Mucosa of descending colon (tissue), 3 donors: ENCODE measurements around the gene HSD3B2. TPM values are rescaled to one million over a fixed set of nuclear protein-coding genes. Genes with fewer than 3 reads are reported as not detected.

ENCODE experiments used
- ATAC-seq: fragments of 200-7000 bp; cut with Tn5 transposase; one replicate; pipeline ENCODE4 v1.9.1; 2020; ENCODE audit warnings: mild to moderate bottlenecking, moderate library complexity
- DNase-seq, 3 donors: peaks; one replicate each; pipeline ENCODE4 v3.0.0-alpha.2; 2020
- H3K36me3 ChIP-seq: fragments of 200-600 bp; one replicate; pipeline ENCODE4 v1.8.0; 2021; ENCODE audit warnings: low read depth, mild to moderate bottlenecking
- H3K4me1 ChIP-seq: fragments of 200-600 bp; one replicate; pipeline ENCODE4 v1.8.0; 2021; ENCODE audit warnings: low read depth, mild to moderate bottlenecking
- H3K4me3 ChIP-seq: fragments of 200-600 bp; one replicate; pipeline ENCODE4 v1.8.0; 2021; ENCODE audit warnings: mild to moderate bottlenecking
- H3K9me3 ChIP-seq: fragments of 200-600 bp; one replicate; pipeline ENCODE4 v1.8.0; 2021; ENCODE audit warnings: mild to moderate bottlenecking
- CTCF ChIP-seq: fragments of 200-600 bp; IDR thresholded peaks from one replicate; pipeline ENCODE4 v1.8.0; 2022; ENCODE audit warnings: antibody characterized with exemption, mild to moderate bottlenecking
- intact Hi-C, 2 donors: fragments of 100-400 bp; cut with DNase I in 1 of 2; cut with micrococcal nuclease in 1 of 2; formaldehyde crosslinking; loops; one replicate each; pipeline versions ENCODE4 v1.11.0 to v1.11.1; 2022; cut with DNase I, micrococcal nuclease
- total RNA-seq, 3 donors: library from RNA; stranded (reverse); fragmentation: NEBNext Ultra II Directional in 2 of 3; extraction: Animal tissue kit (Norgen Biotek cat#: 25700) in 2 of 3; gene quantifications; one replicate each; pipeline versions ENCODE4 v1.2.1 to v1.2.4, GENCODE V29; 2021 to 2023
- donor health status: DM: no; HTN: no; CAD: no; lungs with moderate emphysema.
- donor health status: DM: no; HTN: no; CAD: no.
- donor health status: DM: no; HTN: yes; CAD: no.

Gene HSD3B2
- total RNA-seq, 3 donors from 2014 or later, result 2.3 to 14.7 (median 4.1) TPM

GRCh38 chr1:119396982-119397381, 18.0 kb upstream of the HSD3B2 start:
- intact Hi-C loops, result no loop called here
- no peak for ATAC-seq
- H3K36me3 ChIP-seq, result no peaks in the 10 kb centered on the region

GRCh38 chr1:119397986-119398385, 17.0 kb upstream of the HSD3B2 start:
- no peak overlapping the region for H3K4me3 ChIP-seq
- ATAC-seq, result no peak
- intact Hi-C loops, result no loop called here
- H3K9me3 ChIP-seq, result no peaks in the 10 kb centered on the region
- no peak for DNase-seq
- H3K36me3 ChIP-seq, result no peaks in the 10 kb centered on the region
- no peaks in the 10 kb centered on the region for H3K4me1 ChIP-seq
- TF ChIP-seq CTCF, result no peak

More at GRCh38 chr1:119396982-119397381, 18.0 kb upstream of the HSD3B2 start:
- no peak for TF ChIP-seq CTCF
- Histone ChIP-seq H3K9me3 (no peaks in the 10 kb centered on the region), H3K4me3 (no peak overlapping the region), H3K4me1 (no peaks in the 10 kb centered on the region)
- no peak for DNase-seq

- H3K4me1 ChIP-seq, result no peaks in the 10 kb centered on the region
- DNase-seq (no peak), ATAC-seq (no peak)
- H3K36me3 ChIP-seq, result no peaks in the 10 kb centered on the region
- peaks cover 4% of the 10 kb centered on the region for H3K9me3 ChIP-seq
- H3K4me3 ChIP-seq, result no peak overlapping the region
- TF ChIP-seq CTCF, result no peak
- intact Hi-C loops, result no loop called here
These were observed 10.2 kb upstream of the HSD3B2 start for GRCh38 chr1:119404736-119405135.

GRCh38 chr1:119409731-119410130, 5.2 kb upstream of the HSD3B2 start:
- no peaks in the 10 kb centered on the region for H3K4me1 ChIP-seq
- H3K9me3 ChIP-seq, result peaks cover 4% of the 10 kb centered on the region
- intact Hi-C loops, result no loop called here
- no peak overlapping the region for H3K4me3 ChIP-seq
- ATAC-seq, result no peak
- DNase-seq, result no peak
- H3K36me3 ChIP-seq, result no peaks in the 10 kb centered on the region
- no peak for TF ChIP-seq CTCF

GRCh38 chr1:119410961-119411360, 4.0 kb upstream of the HSD3B2 start:
- H3K36me3 ChIP-seq, result no peaks in the 10 kb centered on the region
- H3K4me3 ChIP-seq, result no peak overlapping the region
- peak; percentile 89 for ATAC-seq
- no peak for DNase-seq
- TF ChIP-seq CTCF, result no peak
- H3K4me1 ChIP-seq, result no peaks in the 10 kb centered on the region
- peaks cover 3% of the 10 kb centered on the region for H3K9me3 ChIP-seq
- intact Hi-C loops, result no loop called here

- no peaks in the 10 kb centered on the region for H3K4me1 ChIP-seq
- TF ChIP-seq CTCF, result no peak
- H3K9me3 ChIP-seq, result no peaks in the 10 kb centered on the region
- no peaks in the 10 kb centered on the region for H3K36me3 ChIP-seq
- ATAC-seq (no peak), DNase-seq (no peak)
- H3K4me3 ChIP-seq, result no peak overlapping the region
- intact Hi-C loops, result no loop called here
These were observed 1.2 kb downstream of the HSD3B2 start for GRCh38 chr1:119416006-119416640.
